Activated naive CD4-positive, alpha-beta T cell treated with anti-CD3 and anti-CD28 coated beads for 36 hours (primary cell): ENCODE measurements around the gene UQCC2. TPM values are rescaled to one million over a fixed set of nuclear protein-coding genes. Genes with fewer than 3 reads are reported as not detected.

Experiments
- CTCF ChIA-PET: fragments of 350-600 bp; sonication (Branson Sonifier 250); formaldehyde crosslinking; loops from one replicate; lab custom pipeline; 2021; ENCODE audit warnings: antibody characterized with exemption; lab: Charles Lee
- DNase-seq: peaks from one replicate; pipeline ENCODE4 v3.0.0-alpha.2; 2020
- H3K27ac Mint-ChIP-seq: one replicate; pipeline ENCODE4 v1.8.0; 2021; ENCODE audit warnings: mild to moderate bottlenecking, mixed read lengths
- H3K27me3 Mint-ChIP-seq: one replicate; pipeline ENCODE4 v1.8.0; 2021; ENCODE audit warnings: low read depth, mixed read lengths
- H3K36me3 Mint-ChIP-seq: one replicate; pipeline ENCODE4 v1.8.0; 2021; ENCODE audit warnings: low read depth, mixed read lengths
- H3K4me1 Mint-ChIP-seq: one replicate; pipeline ENCODE4 v1.8.0; 2021; ENCODE audit warnings: low read depth, mixed read lengths
- H3K4me3 Mint-ChIP-seq: one replicate; pipeline ENCODE4 v1.8.0; 2021; ENCODE audit warnings: mild to moderate bottlenecking, moderate library complexity, mixed read lengths
- H3K9me3 Mint-ChIP-seq: one replicate; pipeline ENCODE4 v1.8.0; 2021; ENCODE audit warnings: mixed read lengths
- intact Hi-C: fragments of 100-400 bp; cut with micrococcal nuclease; formaldehyde crosslinking; loops from one replicate; pipeline ENCODE4 v1.15.1; 2023
- total RNA-seq, 2 experiments: library from RNA; stranded (reverse); gene quantifications; one replicate each; pipeline ENCODE4 v1.2.3, GENCODE V29; 2021

The UQCC2 gene
- total RNA-seq, 2 experiments from 2014 or later: 199 to 205 TPM

GRCh38 chr6:33731035-33731434 is 19.5 kb upstream of the UQCC2 start:
- Mint-ChIP-seq H3K27ac (no peak overlapping the region), H3K9me3 (no peaks in the 10 kb centered on the region), H3K4me3 (no peak overlapping the region), H3K36me3 (no peaks in the 10 kb centered on the region), H3K27me3 (no peaks in the 10 kb centered on the region), H3K4me1 (no peaks in the 10 kb centered on the region)
- CTCF ChIA-PET: interaction anchor here (0.7 kb wide), 1 partner anchor 42 kb away, joined by 3 read pairs; no protein-coding TSS in a partner anchor
- intact Hi-C loops: no loop called here
- no peak for DNase-seq

GRCh38 chr6:33730611-33731010 is 19.1 kb upstream of the UQCC2 start:
- Mint-ChIP-seq H3K27me3 (no peaks in the 10 kb centered on the region), H3K4me3 (no peak overlapping the region), H3K27ac (no peak overlapping the region), H3K36me3 (no peaks in the 10 kb centered on the region), H3K4me1 (no peaks in the 10 kb centered on the region), H3K9me3 (no peaks in the 10 kb centered on the region)
- CTCF ChIA-PET: no interaction called here
- no peak for DNase-seq
- intact Hi-C loops: no loop called here

- Mint-ChIP-seq H3K27me3 (no peaks in the 10 kb centered on the region), H3K4me1 (peaks cover 11% of the 10 kb centered on the region), H3K9me3 (no peaks in the 10 kb centered on the region), H3K27ac (no peak overlapping the region), H3K4me3 (no peak overlapping the region), H3K36me3 (no peaks in the 10 kb centered on the region)
- CTCF ChIA-PET: no interaction called here
- no peak for DNase-seq
- intact Hi-C loops: no loop called here
These were observed 17.6 kb upstream of the UQCC2 start for GRCh38 chr6:33729059-33729458.

GRCh38 chr6:33728438-33728837 is 16.9 kb upstream of the UQCC2 start:
- Mint-ChIP-seq H3K36me3 (no peaks in the 10 kb centered on the region), H3K27ac (no peak overlapping the region), H3K4me1 (peaks cover 18% of the 10 kb centered on the region), H3K27me3 (no peaks in the 10 kb centered on the region), H3K4me3 (no peak overlapping the region), H3K9me3 (no peaks in the 10 kb centered on the region)
- intact Hi-C loops: no loop called here
- DNase-seq: no peak
- CTCF ChIA-PET: no interaction called here

- no peak overlapping the region for H3K27ac Mint-ChIP-seq
- peaks cover 23% of the 10 kb centered on the region for H3K4me1 Mint-ChIP-seq
- CTCF ChIA-PET: no interaction called here
- no peaks in the 10 kb centered on the region for H3K27me3 Mint-ChIP-seq
- no peak overlapping the region for H3K4me3 Mint-ChIP-seq
- intact Hi-C loops: no loop called here
- no peak for DNase-seq
- H3K9me3 Mint-ChIP-seq: no peaks in the 10 kb centered on the region
- no peaks in the 10 kb centered on the region for H3K36me3 Mint-ChIP-seq
These were observed 16.4 kb upstream of the UQCC2 start for GRCh38 chr6:33727932-33728331.

- CTCF ChIA-PET: no interaction called here
- H3K27ac Mint-ChIP-seq: no peak overlapping the region
- no peaks in the 10 kb centered on the region for H3K36me3 Mint-ChIP-seq
- DNase-seq: no peak
- intact Hi-C loops: no loop called here
- H3K4me3 Mint-ChIP-seq: no peak overlapping the region
- no peaks in the 10 kb centered on the region for H3K27me3 Mint-ChIP-seq
- peaks cover 23% of the 10 kb centered on the region for H3K4me1 Mint-ChIP-seq
- no peaks in the 10 kb centered on the region for H3K9me3 Mint-ChIP-seq
These were observed 15.6 kb upstream of the UQCC2 start for GRCh38 chr6:33727126-33727525.

GRCh38 chr6:33726696-33727095 is 15.2 kb upstream of the UQCC2 start:
- Mint-ChIP-seq H3K27ac (no peak overlapping the region), H3K4me1 (peaks cover 23% of the 10 kb centered on the region), H3K36me3 (no peaks in the 10 kb centered on the region), H3K4me3 (no peak overlapping the region), H3K9me3 (no peaks in the 10 kb centered on the region), H3K27me3 (no peaks in the 10 kb centered on the region)
- CTCF ChIA-PET: no interaction called here
- intact Hi-C loops: no loop called here
- no peak for DNase-seq

GRCh38 chr6:33725891-33726673 is 14.6 kb upstream of the UQCC2 start:
- Mint-ChIP-seq H3K27me3 (no peaks in the 10 kb centered on the region), H3K36me3 (no peaks in the 10 kb centered on the region), H3K4me3 (no peak overlapping the region), H3K9me3 (no peaks in the 10 kb centered on the region), H3K4me1 (peaks cover 23% of the 10 kb centered on the region), H3K27ac (no peak overlapping the region)
- intact Hi-C loops: no loop called here
- DNase-seq: no peak
- CTCF ChIA-PET: interaction anchor here (0.5 kb wide), 1 partner anchor 72 kb away, joined by 3 read pairs; no protein-coding TSS in a partner anchor

GRCh38 chr6:33725222-33725621 is 13.7 kb upstream of the UQCC2 start:
- no peaks in the 10 kb centered on the region for H3K27me3 Mint-ChIP-seq
- no peaks in the 10 kb centered on the region for H3K9me3 Mint-ChIP-seq
- CTCF ChIA-PET: no interaction called here
- H3K4me1 Mint-ChIP-seq: peaks cover 23% of the 10 kb centered on the region
- no peak for DNase-seq
- no peaks in the 10 kb centered on the region for H3K36me3 Mint-ChIP-seq
- intact Hi-C loops: no loop called here
- H3K4me3 Mint-ChIP-seq: no peak overlapping the region
- no peak overlapping the region for H3K27ac Mint-ChIP-seq

- peak; percentile 44 for DNase-seq
- intact Hi-C loops: no loop called here
- H3K4me3 Mint-ChIP-seq: no peak overlapping the region
- peaks cover 23% of the 10 kb centered on the region for H3K4me1 Mint-ChIP-seq
- H3K36me3 Mint-ChIP-seq: no peaks in the 10 kb centered on the region
- CTCF ChIA-PET: interaction anchor here (1.0 to 3.5 kb wide), 5 partner anchors 13 to 117 kb away, joined by 3 to 24 read pairs (median 5); partner anchors contain the start of gene UQCC2
- peak overlapping the region; percentile 2 for H3K27ac Mint-ChIP-seq
- H3K9me3 Mint-ChIP-seq: no peaks in the 10 kb centered on the region
- H3K27me3 Mint-ChIP-seq: no peaks in the 10 kb centered on the region
These were observed 12.9 kb upstream of the UQCC2 start for GRCh38 chr6:33724102-33725023.

- Mint-ChIP-seq H3K27me3 (no peaks in the 10 kb centered on the region), H3K9me3 (no peaks in the 10 kb centered on the region), H3K27ac (no peak overlapping the region), H3K36me3 (no peaks in the 10 kb centered on the region), H3K4me1 (peaks cover 23% of the 10 kb centered on the region), H3K4me3 (no peak overlapping the region)
- CTCF ChIA-PET: interaction anchor here (1.2 to 3.5 kb wide), 7 partner anchors 12 to 331 kb away, joined by 3 to 24 read pairs (median 5); partner anchors contain the start of gene UQCC2
- intact Hi-C loops: no loop called here
- DNase-seq: no peak
These were observed 12.0 kb upstream of the UQCC2 start for GRCh38 chr6:33723371-33724085.

GRCh38 chr6:33722103-33722623 is 10.7 kb upstream of the UQCC2 start:
- intact Hi-C loops: no loop called here
- no peak overlapping the region for H3K27ac Mint-ChIP-seq
- H3K4me3 Mint-ChIP-seq: no peak overlapping the region
- H3K4me1 Mint-ChIP-seq: peaks cover 23% of the 10 kb centered on the region
- DNase-seq: no peak
- no peaks in the 10 kb centered on the region for H3K27me3 Mint-ChIP-seq
- CTCF ChIA-PET: interaction anchor here (0.5 to 3.5 kb wide), 8 partner anchors 11 to 358 kb away, joined by 3 to 24 read pairs (median 5); partner anchors contain the start of gene UQCC2
- no peaks in the 10 kb centered on the region for H3K9me3 Mint-ChIP-seq
- no peaks in the 10 kb centered on the region for H3K36me3 Mint-ChIP-seq
